ENCODE results near the gene PIH1D1.
A peak's percentile ranks its signal among the peaks of the same experiment; 100 is the strongest.
"Not testable (repeated sequence)": the region's sequence is repeated elsewhere in the genome, so short reads cannot be mapped to it uniquely, and the experiment has no call there.

Gene PIH1D1

DNA sequence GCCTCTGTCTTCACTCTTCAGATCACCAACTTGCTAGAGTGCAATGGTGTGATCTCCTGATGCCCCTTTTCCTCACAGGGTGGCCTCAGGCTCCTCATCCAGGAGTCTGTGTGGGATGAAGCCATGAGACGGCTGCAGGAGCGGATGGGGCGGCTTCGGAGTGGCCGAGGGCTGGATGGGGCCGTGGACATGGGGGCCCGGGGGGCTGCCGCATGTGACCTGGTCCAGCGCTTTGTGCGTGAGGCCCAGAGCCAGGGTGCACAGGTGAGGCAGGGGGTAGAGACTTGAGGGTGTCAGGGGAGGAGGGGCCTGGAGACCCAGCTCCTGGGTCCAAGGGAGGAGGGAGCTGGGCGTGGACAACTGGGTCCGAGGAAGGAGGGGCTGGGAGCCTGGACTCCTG, 10.9 kb upstream of the PIH1D1 start:
- Histone ChIP-seq H3K9me3 (ENCODE audit: control insufficient read depth, insufficient read depth, low read length) (no peaks in the 10 kb centered on the region), H3K4me3 (ENCODE audit: low read depth, low read length) (no peak overlapping the region), H3K9ac (ENCODE audit: low read depth, low read length) (no peak overlapping the region), H3K4me1 (ENCODE audit: control insufficient read depth, insufficient read depth, low read length) (no peaks in the 10 kb centered on the region), H3K27me3 (ENCODE audit: control insufficient read depth, insufficient read depth, low read length) (no peaks in the 10 kb centered on the region), H3K36me3 (ENCODE audit: control insufficient read depth, insufficient read depth, low read length) (peaks cover 14% of the 10 kb centered on the region)

DNA sequence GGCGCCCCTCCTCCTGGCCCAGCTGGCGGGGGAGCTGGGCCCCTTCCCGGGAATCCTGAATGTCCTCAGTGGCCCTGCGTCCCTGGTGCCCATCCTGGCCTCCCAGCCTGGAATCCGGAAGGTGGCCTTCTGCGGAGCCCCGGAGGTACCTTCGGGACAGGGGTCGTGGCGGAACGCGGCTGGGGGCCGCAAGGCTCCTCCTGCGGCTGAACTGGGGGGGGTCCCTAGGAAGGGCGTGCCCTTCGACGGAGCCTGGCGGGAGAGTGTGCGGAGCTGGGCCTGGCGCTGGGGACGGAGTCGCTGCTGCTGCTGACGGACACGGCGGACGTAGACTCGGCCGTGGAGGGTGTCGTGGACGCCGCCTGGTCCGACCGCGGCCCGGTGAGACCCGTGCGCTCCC, 10.0 kb upstream of the PIH1D1 start:
- Histone ChIP-seq H3K9ac (ENCODE audit: low read depth, low read length) (no peak overlapping the region), H3K4me3 (ENCODE audit: low read depth, low read length) (no peak overlapping the region), H3K27me3 (ENCODE audit: control insufficient read depth, insufficient read depth, low read length) (no peaks in the 10 kb centered on the region), H3K36me3 (ENCODE audit: control insufficient read depth, insufficient read depth, low read length) (peaks cover 14% of the 10 kb centered on the region), H3K9me3 (ENCODE audit: control insufficient read depth, insufficient read depth, low read length) (no peaks in the 10 kb centered on the region), H3K4me1 (ENCODE audit: control insufficient read depth, insufficient read depth, low read length) (no peaks in the 10 kb centered on the region)

DNA sequence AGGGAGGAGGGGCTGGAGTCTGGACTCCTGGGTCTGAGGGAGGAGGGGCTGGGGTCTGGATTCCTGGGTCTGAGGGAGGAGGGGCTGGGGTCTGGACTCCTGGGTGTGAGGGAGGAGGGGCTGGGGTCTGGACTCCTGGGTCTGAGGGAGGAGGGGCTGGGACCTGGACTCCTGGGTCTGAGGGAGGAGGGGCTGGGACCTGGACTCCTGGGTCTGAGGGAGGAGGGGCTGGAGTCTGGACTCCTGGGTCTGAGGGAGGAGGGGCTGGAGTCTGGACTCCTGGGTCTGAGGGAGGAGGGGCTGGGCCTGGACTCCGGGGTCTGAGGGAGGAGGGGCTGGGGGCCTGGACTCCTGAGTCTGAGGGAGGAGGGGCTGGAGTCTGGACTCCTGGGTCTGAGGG, 9.5 kb upstream of the PIH1D1 start:
- not testable (repeated sequence) for H3K9me3 ChIP-seq (ENCODE audit: control insufficient read depth, insufficient read depth, low read length); H3K4me3 ChIP-seq (ENCODE audit: low read depth, low read length); H3K9ac ChIP-seq (ENCODE audit: low read depth, low read length); H3K27me3 ChIP-seq (ENCODE audit: control insufficient read depth, insufficient read depth, low read length); H3K4me1 ChIP-seq (ENCODE audit: control insufficient read depth, insufficient read depth, low read length)
- H3K36me3 ChIP-seq (ENCODE audit: control insufficient read depth, insufficient read depth, low read length): peaks cover 12% of the 10 kb centered on the region

DNA sequence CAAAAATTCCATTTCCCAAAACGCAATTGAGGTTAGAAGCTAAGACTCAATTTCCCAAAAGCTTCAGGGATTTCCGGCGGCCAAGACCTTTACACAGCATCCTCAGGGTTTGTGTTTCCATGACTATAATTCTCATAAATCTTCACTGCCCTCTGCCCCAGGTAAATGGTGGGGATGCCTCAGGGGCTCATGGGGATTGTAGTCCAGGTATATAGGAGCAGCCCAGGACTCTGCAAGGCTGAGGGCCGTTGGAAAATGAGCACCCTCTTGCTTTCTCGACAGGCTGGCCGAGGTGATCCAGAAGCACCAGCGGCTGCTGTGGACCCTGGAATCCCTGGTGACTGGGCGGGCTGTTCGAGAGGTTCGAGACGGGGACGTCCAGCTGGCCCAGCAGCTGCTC, 7.8 kb upstream of the PIH1D1 start:
- H3K9ac ChIP-seq (ENCODE audit: low read depth, low read length): no peak overlapping the region
- no peaks in the 10 kb centered on the region for H3K4me1 ChIP-seq (ENCODE audit: control insufficient read depth, insufficient read depth, low read length)
- H3K9me3 ChIP-seq (ENCODE audit: control insufficient read depth, insufficient read depth, low read length): no peaks in the 10 kb centered on the region
- no peaks in the 10 kb centered on the region for H3K27me3 ChIP-seq (ENCODE audit: control insufficient read depth, insufficient read depth, low read length)
- H3K36me3 ChIP-seq (ENCODE audit: control insufficient read depth, insufficient read depth, low read length): peaks cover 11% of the 10 kb centered on the region
- H3K4me3 ChIP-seq (ENCODE audit: low read depth, low read length): no peak overlapping the region

DNA sequence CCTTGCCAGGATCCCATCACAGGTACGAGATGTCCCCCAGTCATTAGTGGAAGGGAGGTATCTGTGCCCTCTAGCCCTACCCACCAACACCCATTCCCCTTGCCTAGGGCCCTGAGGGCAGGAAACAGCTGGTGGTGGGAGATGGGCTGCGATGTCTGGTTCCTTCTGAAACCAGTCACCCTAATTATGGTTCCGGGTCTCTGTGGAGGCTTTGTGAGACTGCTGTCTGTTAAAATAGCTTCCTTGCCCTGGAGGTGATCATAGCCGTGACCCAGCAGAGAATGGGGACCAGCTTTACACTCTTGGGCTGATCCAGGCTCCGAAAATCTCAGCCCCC, 6.9 kb upstream of the PIH1D1 start:
- no peak overlapping the region for H3K4me3 ChIP-seq (ENCODE audit: low read depth, low read length)

DNA sequence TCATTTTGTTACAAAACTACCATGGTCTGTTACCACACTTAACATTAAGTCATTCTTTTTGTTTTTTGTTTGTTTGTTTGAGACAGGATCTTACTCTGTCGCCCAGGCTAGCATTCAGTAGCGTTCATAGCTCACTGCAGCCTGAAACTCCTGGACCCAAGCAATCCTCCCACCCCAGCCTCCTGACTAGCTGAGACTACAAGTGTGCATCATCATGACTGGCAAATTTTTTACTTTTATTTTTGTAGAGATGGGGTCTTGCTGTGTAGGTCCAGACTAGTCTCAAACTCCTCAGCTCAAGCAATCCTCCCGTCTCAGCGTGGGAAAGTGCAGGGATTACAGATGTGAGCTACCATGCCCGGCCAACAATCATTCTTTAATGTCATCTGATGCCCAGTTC, 4.7 kb upstream of the PIH1D1 start:
- H3K4me1 ChIP-seq (ENCODE audit: control insufficient read depth, insufficient read depth, low read length): no peaks in the 10 kb centered on the region
- no peak overlapping the region for H3K4me3 ChIP-seq (ENCODE audit: low read depth, low read length)
- H3K9ac ChIP-seq (ENCODE audit: low read depth, low read length): no peak overlapping the region
- no peaks in the 10 kb centered on the region for H3K9me3 ChIP-seq (ENCODE audit: control insufficient read depth, insufficient read depth, low read length)
- H3K36me3 ChIP-seq (ENCODE audit: control insufficient read depth, insufficient read depth, low read length): peaks cover 6% of the 10 kb centered on the region
- H3K27me3 ChIP-seq (ENCODE audit: control insufficient read depth, insufficient read depth, low read length): no peaks in the 10 kb centered on the region

More for the DNA sequence above, 6.9 kb upstream of the PIH1D1 start:
- no peaks in the 10 kb centered on the region for H3K9me3 ChIP-seq (ENCODE audit: control insufficient read depth, insufficient read depth, low read length)
- H3K36me3 ChIP-seq (ENCODE audit: control insufficient read depth, insufficient read depth, low read length): peaks cover 6% of the 10 kb centered on the region
- H3K27me3 ChIP-seq (ENCODE audit: control insufficient read depth, insufficient read depth, low read length): no peaks in the 10 kb centered on the region
- no peak overlapping the region for H3K9ac ChIP-seq (ENCODE audit: low read depth, low read length)
- no peaks in the 10 kb centered on the region for H3K4me1 ChIP-seq (ENCODE audit: control insufficient read depth, insufficient read depth, low read length)

DNA sequence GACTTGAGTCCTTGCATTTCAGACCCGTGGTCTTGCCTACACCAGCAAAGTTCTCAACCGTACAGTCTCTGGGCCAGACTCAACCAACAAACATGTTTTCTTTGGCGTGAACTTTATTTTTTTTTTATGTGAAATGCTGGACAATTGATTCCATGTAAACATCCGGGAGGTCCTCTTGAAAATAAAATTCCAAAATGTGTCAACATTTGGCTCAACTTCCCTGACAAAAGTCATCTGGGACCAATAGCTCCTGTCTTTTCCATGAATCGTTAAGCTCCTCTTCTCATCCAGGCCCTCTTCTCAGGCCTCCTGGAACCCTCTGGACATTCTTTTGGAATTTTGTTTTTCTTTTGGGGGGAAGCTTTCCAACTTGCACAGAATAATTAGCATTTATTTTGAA, 4.2 kb upstream of the PIH1D1 start:
- H3K27me3 ChIP-seq (ENCODE audit: control insufficient read depth, insufficient read depth, low read length): no peaks in the 10 kb centered on the region
- no peak overlapping the region for H3K4me3 ChIP-seq (ENCODE audit: low read depth, low read length)
- H3K9me3 ChIP-seq (ENCODE audit: control insufficient read depth, insufficient read depth, low read length): no peaks in the 10 kb centered on the region
- peaks cover 6% of the 10 kb centered on the region for H3K36me3 ChIP-seq (ENCODE audit: control insufficient read depth, insufficient read depth, low read length)
- H3K4me1 ChIP-seq (ENCODE audit: control insufficient read depth, insufficient read depth, low read length): no peaks in the 10 kb centered on the region
- no peak overlapping the region for H3K9ac ChIP-seq (ENCODE audit: low read depth, low read length)

DNA sequence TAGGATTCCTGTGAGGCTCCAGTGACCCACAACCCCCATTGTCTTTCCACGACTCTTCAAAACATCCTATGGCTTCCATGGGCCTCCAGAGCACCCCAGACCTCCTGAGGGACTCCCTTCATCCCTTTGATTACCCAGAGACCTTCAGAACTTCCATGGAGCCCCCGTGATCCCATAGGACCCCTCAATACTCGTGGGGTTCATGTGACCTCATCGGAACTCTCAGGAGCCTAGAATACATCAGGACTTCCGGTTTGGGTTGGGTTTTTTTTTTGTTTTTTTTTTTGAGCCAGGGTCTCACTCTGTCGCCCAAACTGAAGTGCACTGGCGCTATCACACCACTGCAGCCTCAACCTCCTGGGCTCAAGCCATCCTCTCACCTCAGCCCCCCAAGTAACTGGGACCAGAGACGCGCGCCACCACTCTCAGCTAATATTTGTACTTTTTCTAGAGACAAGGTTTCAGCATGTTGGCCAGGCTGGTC, 2.2 kb upstream of the PIH1D1 start:
- Histone ChIP-seq H3K9me3 (ENCODE audit: control insufficient read depth, insufficient read depth, low read length) (no peaks in the 10 kb centered on the region), H3K27me3 (ENCODE audit: control insufficient read depth, insufficient read depth, low read length) (no peaks in the 10 kb centered on the region), H3K4me3 (ENCODE audit: low read depth, low read length) (peak overlapping the region; percentile 96), H3K36me3 (ENCODE audit: control insufficient read depth, insufficient read depth, low read length) (peaks cover 11% of the 10 kb centered on the region), H3K9ac (ENCODE audit: low read depth, low read length) (peak overlapping the region; percentile 100), H3K4me1 (ENCODE audit: control insufficient read depth, insufficient read depth, low read length) (peaks cover 5% of the 10 kb centered on the region)

DNA sequence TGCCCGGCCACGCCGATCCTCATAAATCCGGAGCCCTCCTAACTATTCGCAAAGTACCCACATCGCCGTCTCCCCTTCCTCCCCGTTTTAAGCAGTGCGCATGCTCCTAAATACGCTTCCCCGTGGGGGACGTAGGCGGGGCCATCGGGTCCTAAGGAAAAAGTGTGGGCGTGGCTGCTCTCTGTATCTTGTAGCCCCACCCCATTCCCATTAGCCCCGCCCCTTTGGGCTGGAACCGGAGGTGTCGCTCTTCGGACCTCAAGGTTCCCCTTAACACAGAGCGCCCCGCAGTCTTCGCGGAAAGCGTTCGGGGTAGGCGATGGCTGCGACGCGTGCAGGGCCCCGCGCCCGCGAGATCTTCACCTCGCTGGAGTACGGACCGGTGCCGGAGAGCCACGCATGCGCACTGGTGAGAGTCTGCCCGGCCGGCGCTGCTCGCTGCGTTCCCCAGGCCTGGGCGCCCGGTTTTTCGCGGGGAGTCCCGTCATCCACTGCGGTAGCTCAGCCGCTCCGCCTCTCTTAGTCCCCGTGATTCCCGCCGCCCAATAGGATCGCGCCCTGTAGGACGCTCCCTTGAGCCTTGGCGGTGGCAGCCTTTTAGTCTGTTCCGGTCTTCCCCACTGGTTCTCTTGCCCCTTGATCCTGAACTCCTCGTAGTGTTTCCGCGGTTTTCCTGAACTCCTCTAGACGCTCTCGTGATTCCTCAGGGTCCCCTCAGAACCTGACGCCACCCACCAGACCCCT, 1.6 kb upstream of the PIH1D1 start, which contains the start of gene ALDH16A1:
Gene ALDH16A1 (plus strand): TSS at position 213 of the 744 bp plus-strand sequence. CDS start 107 bp downstream, at position 320.
- H3K36me3 ChIP-seq (ENCODE audit: control insufficient read depth, insufficient read depth, low read length): peaks cover 11% of the 10 kb centered on the region
- H3K9ac ChIP-seq (ENCODE audit: low read depth, low read length): peak within 1 kb of the TSS; percentile 100
- no peaks in the 10 kb centered on the region for H3K9me3 ChIP-seq (ENCODE audit: control insufficient read depth, insufficient read depth, low read length)
- no peaks in the 10 kb centered on the region for H3K27me3 ChIP-seq (ENCODE audit: control insufficient read depth, insufficient read depth, low read length)
- peak within 1 kb of the TSS; percentile 96 for H3K4me3 ChIP-seq (ENCODE audit: low read depth, low read length)
- H3K4me1 ChIP-seq (ENCODE audit: control insufficient read depth, insufficient read depth, low read length): peaks cover 5% of the 10 kb centered on the region

DNA sequence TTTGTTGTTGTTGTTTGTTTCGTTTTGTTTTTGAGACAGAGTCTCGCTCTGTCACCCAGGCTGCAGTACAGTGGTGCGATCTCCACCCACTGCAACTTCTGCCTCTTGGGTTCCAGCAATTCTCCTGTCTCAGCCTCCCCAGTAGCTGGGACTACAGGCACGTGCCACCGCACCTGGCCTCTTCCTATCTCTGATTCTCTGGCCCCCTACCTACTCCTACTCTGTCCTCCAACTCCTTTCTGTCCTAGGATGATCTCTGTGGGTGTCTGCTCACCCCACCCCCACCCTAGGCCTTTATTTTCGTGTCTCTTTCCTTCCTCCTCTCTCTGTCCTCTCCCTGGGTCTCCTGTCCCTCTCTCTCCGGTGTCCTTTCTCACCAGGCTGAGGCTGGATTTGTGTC, 1.2 kb downstream of the PIH1D1 start:
- Histone ChIP-seq H3K9ac (ENCODE audit: low read depth, low read length) (no peak overlapping the region), H3K9me3 (ENCODE audit: control insufficient read depth, insufficient read depth, low read length) (no peaks in the 10 kb centered on the region), H3K4me3 (ENCODE audit: low read depth, low read length) (peak overlapping the region; percentile 84), H3K4me1 (ENCODE audit: control insufficient read depth, insufficient read depth, low read length) (peaks cover 8% of the 10 kb centered on the region), H3K27me3 (ENCODE audit: control insufficient read depth, insufficient read depth, low read length) (no peaks in the 10 kb centered on the region), H3K36me3 (ENCODE audit: control insufficient read depth, insufficient read depth, low read length) (peaks cover 20% of the 10 kb centered on the region)

DNA sequence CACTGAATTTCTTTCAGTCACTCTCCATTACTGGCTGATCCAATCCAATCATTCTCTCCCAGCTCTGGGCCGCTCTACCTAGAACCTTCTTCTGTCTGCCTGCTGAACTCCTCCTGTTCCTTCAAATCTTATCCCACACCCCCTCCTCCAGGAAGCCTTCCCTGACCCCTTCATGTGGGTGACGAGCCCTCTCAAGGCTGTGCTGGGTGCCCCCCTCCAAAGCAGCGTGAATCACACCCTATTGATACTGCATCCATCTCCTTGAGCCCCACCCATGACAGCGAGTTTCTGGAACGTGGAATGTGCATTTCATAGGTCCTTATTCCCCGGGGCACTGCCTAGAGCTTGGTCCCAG, 3.2 kb downstream of the PIH1D1 start:
- Histone ChIP-seq H3K36me3 (ENCODE audit: control insufficient read depth, insufficient read depth, low read length) (peaks cover 20% of the 10 kb centered on the region), H3K27me3 (ENCODE audit: control insufficient read depth, insufficient read depth, low read length) (no peaks in the 10 kb centered on the region), H3K9ac (ENCODE audit: low read depth, low read length) (no peak overlapping the region), H3K4me1 (ENCODE audit: control insufficient read depth, insufficient read depth, low read length) (peaks cover 8% of the 10 kb centered on the region), H3K4me3 (ENCODE audit: low read depth, low read length) (no peak overlapping the region), H3K9me3 (ENCODE audit: control insufficient read depth, insufficient read depth, low read length) (no peaks in the 10 kb centered on the region)

DNA sequence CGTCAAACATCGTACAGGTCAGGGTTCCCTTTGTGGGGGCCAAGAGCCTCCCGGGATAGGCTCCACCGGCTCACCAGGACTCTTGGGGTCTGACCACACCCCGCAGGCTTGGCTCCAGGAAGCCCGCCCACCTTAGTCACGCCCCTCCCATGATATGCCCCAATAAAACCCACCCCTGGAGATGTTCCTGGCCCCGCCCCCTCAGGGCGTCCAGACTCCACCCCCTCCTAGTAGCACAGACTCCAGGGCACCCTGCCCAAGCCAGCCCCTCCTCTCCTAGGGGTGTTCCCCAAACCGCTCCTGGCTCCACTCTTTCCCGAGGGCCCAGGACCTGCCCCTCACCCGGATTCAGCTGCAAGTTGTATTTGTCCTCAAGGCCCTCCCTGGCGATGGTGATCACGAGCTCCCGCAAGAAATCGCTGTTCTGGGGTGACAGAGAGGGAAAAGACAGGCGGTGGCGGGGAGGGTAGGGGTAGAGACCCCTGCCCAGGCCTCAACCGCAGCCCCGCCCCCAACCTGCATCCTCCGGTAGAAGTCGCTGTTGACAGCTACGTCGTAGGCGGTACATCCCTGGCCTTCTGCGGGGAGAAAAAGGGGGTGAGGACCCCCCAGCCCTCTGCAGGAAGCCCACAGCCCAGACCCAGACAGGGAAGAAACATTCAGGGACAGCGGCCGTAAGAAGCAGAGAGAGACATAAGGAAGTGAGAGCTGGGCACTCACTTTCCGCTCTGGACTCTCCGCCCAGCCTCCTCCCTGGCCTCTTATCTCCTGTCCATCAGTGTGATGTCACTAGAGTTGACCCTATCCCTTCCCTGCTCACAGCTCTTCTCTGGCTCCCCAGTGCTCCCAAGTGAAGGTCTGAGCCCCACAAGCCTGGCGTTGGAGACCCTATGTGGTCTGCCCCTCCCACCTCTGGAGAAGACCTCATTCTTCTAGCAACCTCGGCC, 3.9 kb downstream of the PIH1D1 start:
- peaks cover 20% of the 10 kb centered on the region for H3K36me3 ChIP-seq (ENCODE audit: control insufficient read depth, insufficient read depth, low read length)
- no peaks in the 10 kb centered on the region for H3K9me3 ChIP-seq (ENCODE audit: control insufficient read depth, insufficient read depth, low read length)
- peaks cover 8% of the 10 kb centered on the region for H3K4me1 ChIP-seq (ENCODE audit: control insufficient read depth, insufficient read depth, low read length)
- no peak overlapping the region for H3K9ac ChIP-seq (ENCODE audit: low read depth, low read length)
- H3K4me3 ChIP-seq (ENCODE audit: low read depth, low read length): peak overlapping the region; percentile 13
- no peaks in the 10 kb centered on the region for H3K27me3 ChIP-seq (ENCODE audit: control insufficient read depth, insufficient read depth, low read length)
